ENCODE data around the gene RIC8B.

Gene RIC8B

GRCh38 chr12:106790020-106790419, 15.5 kb downstream of the RIC8B start:
- Histone ChIP-seq H3K27ac (no peak overlapping the region), H3K36me3 (no peaks in the 10 kb centered on the region; the same call in 1 of the 2 replicates), H3K4me3 (ENCODE audit: low read depth, low read length) (no peak overlapping the region), H3K9me3 (ENCODE audit: severe bottlenecking) (no peaks in the 10 kb centered on the region), H3K27me3 (ENCODE audit: insufficient read depth, low read depth, severe bottlenecking) (no peaks in the 10 kb centered on the region)
- DNase-seq = no peak
- TF ChIP-seq CTCF (IDR thresholded peaks at IDR 0.05; ENCODE audit: low read depth, low read length) = peak; percentile 31

GRCh38 chr12:106791531-106791930, 17.0 kb downstream of the RIC8B start:
- DNase-seq = no peak
- Histone ChIP-seq H3K9me3 (ENCODE audit: severe bottlenecking) (no peaks in the 10 kb centered on the region), H3K36me3 (no peaks in the 10 kb centered on the region; the same call in 1 of the 2 replicates), H3K4me3 (ENCODE audit: low read depth, low read length) (no peak overlapping the region), H3K27ac (no peak overlapping the region), H3K27me3 (ENCODE audit: insufficient read depth, low read depth, severe bottlenecking) (no peaks in the 10 kb centered on the region)
- no peak for TF ChIP-seq CTCF (IDR thresholded peaks at IDR 0.05; ENCODE audit: low read depth, low read length)

GRCh38 chr12:106794369-106794768, 19.9 kb downstream of the RIC8B start:
- H3K27ac ChIP-seq = no peak overlapping the region
- no peak for TF ChIP-seq CTCF (IDR thresholded peaks at IDR 0.05; ENCODE audit: low read depth, low read length)
- no peaks in the 10 kb centered on the region for H3K9me3 ChIP-seq (ENCODE audit: severe bottlenecking)
- no peak for DNase-seq
- no peak overlapping the region for H3K4me3 ChIP-seq (ENCODE audit: low read depth, low read length)
- no peaks in the 10 kb centered on the region for H3K27me3 ChIP-seq (ENCODE audit: insufficient read depth, low read depth, severe bottlenecking)
- no peaks in the 10 kb centered on the region for H3K36me3 ChIP-seq

DNA sequence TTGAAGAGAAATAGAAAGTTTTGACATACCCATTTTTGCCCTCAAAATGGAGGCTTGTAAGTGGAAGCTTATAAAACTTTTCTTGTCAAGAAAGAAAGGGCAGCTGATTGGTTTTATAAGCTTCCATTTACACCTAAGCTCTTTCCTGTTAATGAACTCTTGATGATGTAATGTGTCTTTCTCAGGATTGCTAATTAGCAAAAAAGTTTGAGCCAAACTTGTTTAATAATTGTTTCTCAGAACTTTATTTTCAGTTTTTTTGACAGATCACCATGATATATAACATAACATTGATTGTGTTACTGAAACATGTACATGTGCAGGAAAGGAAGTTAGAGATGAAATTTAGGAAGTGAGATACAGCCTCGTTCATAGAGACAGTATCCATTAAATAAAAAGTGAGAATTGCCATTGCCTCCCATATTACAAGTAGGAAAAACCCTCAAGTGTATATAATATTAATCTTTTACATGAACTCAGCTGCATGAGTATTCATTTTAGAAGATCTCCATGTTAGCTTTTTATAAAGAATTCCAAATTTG, 26.8 kb downstream of the RIC8B start:
- no peaks in the 10 kb centered on the region for H3K27me3 ChIP-seq (ENCODE audit: insufficient read depth, low read depth, severe bottlenecking)
- no peaks in the 10 kb centered on the region for H3K9me3 ChIP-seq (ENCODE audit: severe bottlenecking)
- no peak overlapping the region for H3K4me3 ChIP-seq (ENCODE audit: low read depth, low read length)
- no peaks in the 10 kb centered on the region for H3K36me3 ChIP-seq
- TF ChIP-seq CTCF (IDR thresholded peaks at IDR 0.05; ENCODE audit: low read depth, low read length) = no peak
- no peak for DNase-seq
- no peak overlapping the region for H3K27ac ChIP-seq

DNA sequence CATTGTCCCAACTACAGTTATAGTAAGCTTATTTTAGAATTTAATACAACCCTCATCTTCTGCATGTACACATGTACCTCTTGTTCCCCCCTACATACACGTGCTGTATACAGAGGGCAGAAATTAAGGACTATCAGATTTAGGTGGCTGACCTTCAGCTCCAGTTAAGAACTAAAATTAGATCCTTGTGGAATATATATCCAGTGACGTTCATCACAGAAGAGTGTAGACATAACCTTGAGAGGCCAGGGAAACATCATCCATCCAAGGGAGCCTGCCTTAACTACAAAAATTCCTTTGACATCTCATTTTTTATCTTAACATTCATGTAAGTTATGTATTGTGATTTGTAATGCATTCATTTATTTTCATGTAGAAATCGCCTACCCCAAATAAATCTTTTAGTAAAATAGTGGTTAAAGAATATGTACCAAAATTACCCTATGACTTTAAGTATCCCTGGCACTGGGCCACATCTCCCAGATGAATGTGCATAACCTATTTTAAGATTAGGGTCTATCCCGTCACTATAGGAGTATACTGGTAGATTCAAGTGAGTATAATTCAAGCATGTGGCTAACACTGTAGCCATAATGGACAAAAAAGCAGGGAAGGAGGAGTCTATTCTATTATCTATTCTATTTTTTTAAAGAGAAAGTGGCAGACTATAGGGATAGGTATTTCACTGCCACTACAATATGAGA, 27.5 kb downstream of the RIC8B start:
- H3K36me3 ChIP-seq = no peaks in the 10 kb centered on the region
- no peaks in the 10 kb centered on the region for H3K9me3 ChIP-seq (ENCODE audit: severe bottlenecking)
- no peak for TF ChIP-seq CTCF (IDR thresholded peaks at IDR 0.05; ENCODE audit: low read depth, low read length)
- DNase-seq = no peak
- H3K4me3 ChIP-seq (ENCODE audit: low read depth, low read length) = no peak overlapping the region
- H3K27me3 ChIP-seq (ENCODE audit: insufficient read depth, low read depth, severe bottlenecking) = no peaks in the 10 kb centered on the region
- H3K27ac ChIP-seq = no peak overlapping the region

DNA sequence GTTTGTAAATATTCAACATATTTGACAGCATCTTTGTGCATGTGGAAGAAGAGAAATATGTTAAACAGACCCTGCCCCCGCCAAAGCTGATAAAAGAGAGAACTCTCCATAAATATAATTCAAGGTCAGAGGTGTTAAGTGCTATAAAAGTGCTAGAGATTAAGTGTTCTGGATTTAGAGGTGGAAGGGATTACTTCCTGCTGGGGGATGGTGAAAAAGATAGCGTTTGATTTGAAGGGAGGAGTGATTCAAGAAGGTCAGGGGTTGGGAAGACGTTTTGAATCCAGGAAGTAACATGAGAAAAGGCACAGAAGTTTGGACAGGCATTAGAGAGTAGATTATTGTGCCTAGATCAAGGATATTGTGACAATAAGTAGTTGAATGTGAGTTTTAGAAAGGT, 30.2 kb downstream of the RIC8B start:
- Histone ChIP-seq H3K36me3 (no peaks in the 10 kb centered on the region), H3K27me3 (ENCODE audit: insufficient read depth, low read depth, severe bottlenecking) (no peaks in the 10 kb centered on the region), H3K9me3 (ENCODE audit: severe bottlenecking) (no peaks in the 10 kb centered on the region), H3K27ac (no peak overlapping the region), H3K4me3 (ENCODE audit: low read depth, low read length) (no peak overlapping the region)
- no peak for DNase-seq
- TF ChIP-seq CTCF (IDR thresholded peaks at IDR 0.05; ENCODE audit: low read depth, low read length) = no peak

All from WERI-Rb-1 (cell line).